GM21515 (cell line): ENCODE results near the gene ABHD6.

Source experiments
- ATAC-seq: cut with Tn5 transposase; IDR thresholded peaks from one replicate; pipeline ENCODE4 v1.9.1; 2021; ENCODE audit not compliant: unreplicated experiment

The ABHD6 gene

DNA sequence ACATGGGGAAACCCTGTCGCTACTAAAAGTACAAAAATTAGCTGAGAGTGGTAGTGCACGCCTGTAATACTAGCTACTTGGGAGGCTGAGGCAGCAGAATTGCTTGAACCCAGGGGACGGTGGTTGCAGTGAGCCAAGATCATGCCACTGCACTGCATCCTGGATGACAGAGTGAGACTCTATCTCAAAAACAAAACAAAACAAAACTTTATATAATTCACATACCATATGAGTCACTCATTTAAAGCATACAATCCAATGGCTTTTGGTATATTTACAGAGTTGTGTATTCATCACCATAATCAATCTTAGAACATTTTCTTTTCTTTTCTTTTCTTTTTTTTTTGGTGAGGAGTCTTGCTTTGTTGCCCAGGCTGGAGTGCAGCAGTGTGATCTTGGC, 103.8 kb downstream of the ABHD6 start:
- ATAC-seq, result no peak

DNA sequence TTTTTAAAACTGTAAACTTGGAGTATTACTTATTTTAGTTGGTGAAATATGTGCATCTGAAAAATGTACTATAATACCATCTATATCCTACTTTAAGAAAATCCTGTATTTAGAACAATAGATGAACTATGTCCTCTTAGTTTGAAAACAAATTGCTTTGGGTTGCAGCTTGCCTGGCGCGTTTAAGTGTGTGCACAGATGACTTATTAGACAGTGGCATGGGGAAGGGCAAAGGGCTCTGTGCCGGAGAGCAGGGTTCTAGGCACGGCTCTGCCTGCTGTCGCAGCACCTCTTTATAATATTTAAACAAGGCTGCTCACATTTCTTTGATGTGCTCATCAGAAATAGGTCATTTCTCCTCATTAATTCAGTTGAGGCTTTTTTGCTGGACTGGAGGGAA, 105.1 kb downstream of the ABHD6 start:
- no peak for ATAC-seq
